ENCODE measurements around the gene BTBD9.

BTBD9 gene

DNA sequence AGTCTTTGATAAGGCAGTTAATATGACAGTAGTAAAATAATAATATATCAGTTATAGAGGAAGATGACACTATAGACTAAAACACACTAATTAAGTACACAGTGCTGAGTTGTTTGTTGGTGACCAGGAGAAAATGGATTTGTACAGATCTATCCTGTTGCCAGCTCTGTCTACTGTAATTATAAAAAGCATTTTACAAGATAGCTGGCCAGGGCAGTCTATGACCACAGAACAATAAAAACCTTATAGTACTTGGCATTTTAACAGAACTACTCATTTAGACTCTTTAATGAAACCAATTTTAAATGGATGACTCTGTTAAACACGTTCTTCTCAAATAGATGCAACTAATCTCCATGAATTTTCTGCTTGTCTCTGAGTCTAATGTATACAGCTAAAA is 367.5 kb downstream of the BTBD9 start:
- no peak for DNase-seq

DNA sequence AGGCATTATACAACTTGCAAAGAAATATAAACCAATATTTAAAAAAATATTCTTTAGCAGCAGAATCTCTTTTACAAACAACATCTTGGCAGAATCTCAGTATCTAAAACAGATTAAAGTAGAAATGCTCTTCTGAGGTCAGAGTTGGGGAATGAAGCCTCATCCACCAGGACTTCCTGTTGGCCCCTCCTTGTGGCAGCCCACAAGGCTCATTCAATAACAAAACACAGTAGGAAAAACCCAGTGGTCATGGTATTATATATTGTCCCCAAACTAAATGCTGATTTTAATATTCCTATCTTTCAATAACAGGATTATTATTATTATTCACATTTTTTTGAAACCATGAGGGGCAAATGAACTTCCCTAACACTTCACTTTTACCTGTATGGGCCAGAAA is 368.6 kb downstream of the BTBD9 start:
- DNase-seq = no peak

DNA sequence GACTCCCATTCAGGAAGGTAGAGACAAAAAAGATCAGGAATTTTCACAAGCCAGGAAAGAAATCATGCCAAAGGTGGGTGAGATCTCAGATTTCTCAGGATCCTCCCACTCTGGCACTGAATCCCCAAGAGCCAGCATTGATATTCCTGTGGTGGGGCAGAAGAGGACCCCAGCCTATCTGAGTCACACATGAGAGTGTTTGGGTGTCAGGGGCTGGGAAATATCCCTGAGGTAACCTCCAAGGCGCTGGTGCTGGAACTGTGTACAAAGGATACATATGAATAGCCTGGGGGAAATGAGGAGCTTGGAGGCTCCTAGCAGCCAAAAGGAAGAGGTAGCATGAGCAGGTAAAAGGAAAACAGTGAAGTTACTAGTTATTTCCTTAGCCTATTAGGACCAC is 369.4 kb downstream of the BTBD9 start:
- DNase-seq = no peak

DNA sequence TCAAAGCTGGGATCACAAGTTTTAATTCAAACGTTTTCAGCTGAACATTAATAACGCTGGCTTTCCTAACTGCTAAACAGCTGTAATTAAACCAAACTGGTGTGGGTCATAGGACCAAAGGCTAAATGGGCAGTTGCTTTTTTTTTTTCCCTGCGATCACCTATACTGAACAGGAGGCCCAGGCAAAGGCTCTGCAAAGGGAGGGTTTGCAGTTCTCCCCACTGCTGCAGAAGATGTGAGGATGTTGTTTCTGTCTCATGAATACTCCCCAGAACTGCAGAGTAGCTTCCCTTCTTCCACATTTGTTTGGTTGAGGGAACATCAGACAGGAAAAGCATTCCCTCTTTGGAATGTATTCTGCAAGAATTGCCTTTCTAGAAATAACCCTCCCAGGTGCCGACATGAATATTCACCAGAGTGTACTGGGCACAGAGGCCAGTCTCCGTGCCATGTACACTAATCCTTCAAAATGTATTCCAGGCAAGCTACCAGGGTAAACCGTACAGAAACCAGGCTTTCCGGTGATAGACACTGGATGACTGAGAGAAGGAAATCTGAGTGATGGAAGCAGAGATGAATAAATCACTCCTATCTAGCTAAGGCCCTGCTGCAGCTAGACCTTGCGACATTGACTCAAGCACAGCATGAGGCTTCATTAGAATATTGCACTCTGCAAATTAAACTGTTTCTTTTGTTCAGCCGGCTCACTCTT is 370.1 kb downstream of the BTBD9 start:
- DNase-seq = no peak

DNA sequence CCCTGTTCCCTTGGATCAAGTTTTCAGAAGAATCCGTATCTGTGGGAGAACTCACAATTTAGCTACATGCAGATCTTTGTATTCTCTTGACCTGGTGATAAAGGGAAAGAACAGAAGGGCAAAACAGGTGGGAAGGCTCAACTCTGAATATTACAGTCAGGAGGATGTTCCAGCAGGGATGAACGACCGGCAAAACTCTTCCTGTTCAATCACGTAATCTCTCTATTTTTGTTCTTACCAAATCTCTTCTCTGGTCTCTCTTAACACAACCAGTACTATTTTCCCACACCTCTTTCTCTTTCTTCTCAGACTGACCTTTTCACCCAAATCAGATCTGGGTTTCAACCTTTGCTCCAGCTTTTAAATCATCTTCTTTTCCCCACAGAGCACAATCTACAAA is 371.4 kb downstream of the BTBD9 start:
- DNase-seq = no peak

DNA sequence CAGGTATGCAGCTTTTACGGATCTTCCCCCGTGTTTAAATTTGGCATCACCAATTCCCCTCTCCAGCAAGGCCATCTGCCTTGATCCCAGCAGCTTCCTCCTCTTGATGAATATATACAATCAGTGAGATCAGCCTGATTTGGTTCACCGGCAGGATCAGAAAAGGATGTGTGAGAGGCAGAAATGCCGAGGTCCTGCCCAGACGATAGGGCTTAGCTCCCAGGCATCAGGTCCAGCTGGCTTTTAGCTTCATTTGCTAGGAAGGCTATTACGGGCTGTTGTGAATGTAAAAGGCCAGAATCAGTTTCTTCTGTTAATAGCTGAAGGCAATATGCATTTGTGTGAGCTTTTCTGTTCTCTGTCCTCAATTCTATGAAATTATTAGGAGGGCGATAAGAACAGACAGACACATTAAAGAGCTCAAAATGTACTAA is 372.8 kb downstream of the BTBD9 start:
- no peak for DNase-seq

DNA sequence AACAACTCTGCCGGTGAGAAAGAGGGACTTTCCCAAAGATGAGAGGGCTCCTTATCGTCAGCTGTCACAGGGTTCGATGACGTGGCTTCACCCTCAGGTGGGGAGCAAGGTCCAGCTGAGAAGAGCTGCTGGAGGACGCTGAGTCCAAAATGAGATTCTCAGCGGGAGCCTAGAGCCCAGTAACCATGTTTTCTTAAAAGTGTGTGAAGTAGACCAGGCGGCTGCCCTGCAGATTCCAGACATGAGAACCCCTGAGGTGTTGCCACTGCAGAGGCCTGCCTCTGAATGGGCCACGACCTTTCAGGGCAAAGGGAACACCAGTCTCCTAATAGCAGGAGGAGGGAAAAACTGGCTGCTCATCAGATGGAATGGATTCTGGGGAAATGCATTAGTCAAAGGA is 375.1 kb downstream of the BTBD9 start:
- DNase-seq = no peak

DNA sequence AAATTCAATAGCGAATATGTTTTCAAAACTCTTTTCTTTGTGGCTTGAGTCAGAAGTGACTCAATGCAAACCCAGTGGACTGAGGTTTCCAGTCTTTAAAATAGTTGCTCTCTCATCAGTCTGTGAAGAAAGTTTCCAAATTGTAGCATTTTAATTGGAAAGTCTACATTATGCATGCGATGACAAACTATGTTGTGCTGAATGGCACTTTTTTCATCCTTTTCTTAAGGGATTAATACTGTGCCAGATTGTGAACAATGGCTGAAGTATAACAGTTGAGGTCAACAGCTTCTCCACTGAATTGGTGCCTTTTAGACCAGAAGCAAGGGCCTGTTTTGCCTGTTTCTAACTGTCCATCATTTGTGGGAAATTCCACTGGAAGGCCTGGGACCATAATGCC is 377.1 kb downstream of the BTBD9 start:
- no peak for DNase-seq

DNA sequence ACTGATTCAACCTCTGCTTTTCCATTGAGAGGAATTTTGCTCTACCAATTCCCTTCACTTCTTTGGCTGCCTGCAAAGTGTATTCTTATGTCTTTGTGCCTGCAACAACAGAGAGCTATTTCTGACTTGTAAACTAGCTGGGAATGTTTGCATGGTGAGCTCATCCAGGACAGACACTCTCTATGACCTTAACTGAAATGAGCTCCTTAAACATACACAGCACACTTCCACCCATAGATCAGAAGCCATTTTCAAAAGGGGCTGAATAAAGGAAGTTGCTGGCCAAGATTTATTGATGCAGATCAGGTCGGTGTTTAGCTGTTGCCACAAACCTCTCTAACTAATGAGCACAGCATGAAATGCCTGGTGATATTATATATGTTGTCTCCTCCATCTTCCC is 377.7 kb downstream of the BTBD9 start:
- no peak for DNase-seq

DNA sequence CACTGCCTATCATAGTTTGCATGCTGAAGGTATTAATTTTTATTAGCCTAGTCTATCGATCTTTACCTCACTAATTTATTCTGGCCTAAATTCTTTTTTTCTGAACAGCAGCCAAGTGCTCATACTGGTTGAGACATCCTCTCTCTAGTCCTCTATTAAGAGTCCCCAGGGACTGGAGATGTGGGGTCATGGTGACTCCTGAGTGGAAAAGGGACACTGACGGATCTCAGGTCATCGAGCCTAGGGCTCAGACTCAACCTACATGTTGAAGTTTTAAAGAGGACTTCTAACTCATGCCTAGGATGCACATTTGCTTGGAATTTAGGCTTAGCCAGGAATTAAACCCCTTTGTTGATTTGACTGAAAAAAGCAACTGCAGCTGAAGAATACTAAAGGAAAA is 378.1 kb downstream of the BTBD9 start:
- DNase-seq = no peak

DNA sequence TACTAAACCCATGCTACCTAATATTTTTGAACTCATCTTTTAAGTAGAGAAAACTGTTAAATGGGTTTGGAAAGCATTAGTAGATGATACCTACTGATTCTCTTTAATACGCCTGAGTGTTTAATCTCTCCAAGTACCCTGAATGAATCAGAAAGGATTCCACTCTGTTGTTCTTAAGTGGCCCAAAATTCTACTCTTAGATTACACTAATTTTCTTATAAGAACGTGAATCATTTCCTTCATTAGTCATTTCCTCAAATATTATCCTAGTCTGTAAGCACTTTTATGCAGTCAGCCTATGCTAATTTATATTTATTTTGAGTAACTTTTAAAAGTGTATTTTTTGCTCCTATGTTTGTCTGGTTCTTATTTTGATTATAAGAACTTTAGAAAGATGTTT is 380.0 kb downstream of the BTBD9 start:
- DNase-seq = no peak

DNA sequence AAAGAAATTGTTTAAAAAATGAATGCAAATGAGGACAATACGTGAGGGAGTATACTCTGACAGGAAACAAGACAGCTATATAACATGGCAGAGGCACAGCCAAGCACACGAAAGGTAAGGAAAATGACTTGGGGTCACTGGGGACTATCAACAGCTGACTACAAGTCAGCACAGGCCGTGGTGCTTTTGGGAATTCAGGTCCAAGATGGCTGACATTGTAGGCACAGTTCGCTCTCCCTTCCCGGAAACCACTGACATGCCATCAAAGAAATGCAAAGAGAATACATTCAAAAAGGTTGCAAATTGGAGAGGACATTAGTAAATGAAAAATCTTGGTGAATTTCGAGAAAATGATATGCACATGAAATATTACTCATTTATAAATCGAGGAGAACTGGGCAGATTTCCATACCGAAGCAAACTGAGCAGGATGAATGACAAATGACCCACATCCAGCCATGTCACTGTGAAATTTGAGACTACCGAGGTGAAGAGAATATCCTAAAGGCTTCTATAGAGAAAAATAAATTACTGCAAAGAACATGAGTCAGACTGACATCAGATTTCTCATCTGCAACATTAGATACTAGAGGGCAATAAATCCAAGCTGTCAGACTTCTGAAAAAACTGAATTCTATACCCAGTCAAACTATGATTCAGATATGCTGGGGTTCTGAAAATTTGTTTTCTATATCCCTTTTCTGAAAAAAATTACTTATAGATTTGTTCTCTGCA is 391.1 kb downstream of the BTBD9 start:
- DNase-seq = no peak

DNA sequence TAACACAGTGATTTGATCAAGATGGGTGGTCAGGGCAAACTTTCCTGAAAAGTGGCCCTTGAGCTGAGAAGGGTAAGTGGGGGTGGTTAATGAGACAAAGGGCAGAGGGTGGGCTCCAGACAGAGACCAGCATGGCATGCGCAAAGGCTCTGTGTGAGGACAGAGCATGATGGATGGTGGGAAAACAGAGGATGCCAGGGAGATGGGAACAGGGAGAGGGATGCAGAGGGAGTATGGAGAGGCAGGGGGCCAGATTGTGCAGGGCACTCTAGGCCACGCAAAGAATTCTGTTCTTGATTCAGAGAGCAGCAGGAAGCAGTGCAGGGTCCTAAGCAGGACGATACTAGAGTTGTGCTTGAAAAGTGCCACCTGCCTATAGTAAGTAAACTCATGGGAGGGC is 394.4 kb downstream of the BTBD9 start:
- DNase-seq = no peak

DNA sequence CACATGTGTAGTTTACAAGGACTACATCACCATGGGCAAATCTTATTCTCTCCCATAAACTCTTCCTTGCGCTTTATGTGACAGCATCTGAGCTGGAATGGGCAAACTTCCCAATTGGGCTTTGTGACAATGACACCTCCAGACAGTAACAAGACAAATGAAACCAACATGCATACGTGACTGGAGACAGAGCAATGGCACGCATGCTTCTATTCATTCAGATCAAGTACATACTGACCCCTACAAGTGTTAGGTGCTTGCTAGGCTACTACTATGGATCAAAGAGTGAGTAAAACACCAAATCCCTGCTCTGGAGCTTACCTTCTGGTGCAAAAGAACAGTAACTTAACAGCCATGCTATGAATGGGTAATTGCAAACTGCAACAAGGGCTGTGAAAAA is 394.9 kb downstream of the BTBD9 start:
- no peak for DNase-seq

DNA sequence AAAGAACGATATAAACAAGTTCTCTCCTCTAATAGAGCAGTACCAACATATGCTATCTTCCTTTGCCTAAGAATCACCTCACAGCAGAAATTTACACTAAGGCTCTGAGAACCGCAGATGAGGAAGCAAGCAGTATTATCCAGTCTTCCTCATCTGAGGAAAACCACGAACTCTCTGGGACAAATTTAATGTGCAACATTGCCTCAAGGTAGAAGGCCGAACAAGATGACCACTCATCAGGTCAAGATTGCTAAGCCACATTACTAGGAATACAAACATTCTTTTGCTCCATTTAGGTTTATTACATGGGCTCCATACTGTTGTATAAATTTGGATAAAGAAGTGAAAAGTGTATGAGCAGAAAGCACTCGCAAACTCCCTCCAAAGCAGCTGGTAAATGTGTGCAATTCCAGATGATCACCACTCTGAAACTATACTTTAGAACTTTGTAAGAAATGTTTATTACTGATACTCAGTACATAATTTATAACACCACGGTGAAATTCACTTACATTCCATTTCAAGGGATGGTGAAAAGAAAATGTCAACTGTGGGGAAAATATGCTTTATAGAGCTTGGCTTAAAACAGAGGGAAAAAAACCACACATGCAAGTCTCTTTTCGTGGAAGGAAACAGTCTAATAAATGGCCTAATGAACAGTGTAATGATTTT is 398.4 kb downstream of the BTBD9 start:
- DNase-seq = no peak

DNA sequence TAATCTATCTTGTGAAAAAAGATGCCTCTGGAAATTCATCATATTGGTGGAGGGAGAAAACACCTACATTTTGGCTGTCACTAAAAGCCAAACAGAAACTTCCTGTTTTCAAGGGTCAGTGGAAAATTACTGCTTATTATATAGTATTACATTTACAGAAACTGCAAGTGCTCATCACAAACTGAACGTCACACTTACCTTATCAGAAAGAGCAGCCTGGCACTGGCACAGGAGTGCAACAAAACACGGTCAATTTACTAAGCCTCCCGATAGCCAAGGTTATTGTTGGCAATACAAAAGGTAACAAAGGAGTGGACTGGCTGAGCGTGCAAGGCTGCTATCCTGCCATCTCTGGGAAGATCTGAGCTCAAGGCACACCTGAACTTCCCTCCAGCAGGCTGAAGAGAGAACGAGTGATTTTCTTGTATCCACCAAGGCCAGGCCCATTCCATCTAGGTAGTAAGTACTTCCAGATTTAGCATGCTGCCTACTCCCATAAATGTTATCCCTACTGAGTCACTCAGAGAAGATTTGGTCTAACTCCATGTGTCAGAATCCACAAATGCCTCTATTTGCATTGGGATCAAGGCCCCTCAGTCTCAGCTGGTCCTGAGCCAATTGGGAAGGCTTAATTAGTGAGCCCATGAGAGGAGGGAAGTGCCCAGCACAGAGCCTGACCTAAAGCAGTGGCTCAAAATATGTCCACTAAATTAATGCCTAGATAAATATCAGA is 399.8 kb downstream of the BTBD9 start:
- DNase-seq = no peak

DNA sequence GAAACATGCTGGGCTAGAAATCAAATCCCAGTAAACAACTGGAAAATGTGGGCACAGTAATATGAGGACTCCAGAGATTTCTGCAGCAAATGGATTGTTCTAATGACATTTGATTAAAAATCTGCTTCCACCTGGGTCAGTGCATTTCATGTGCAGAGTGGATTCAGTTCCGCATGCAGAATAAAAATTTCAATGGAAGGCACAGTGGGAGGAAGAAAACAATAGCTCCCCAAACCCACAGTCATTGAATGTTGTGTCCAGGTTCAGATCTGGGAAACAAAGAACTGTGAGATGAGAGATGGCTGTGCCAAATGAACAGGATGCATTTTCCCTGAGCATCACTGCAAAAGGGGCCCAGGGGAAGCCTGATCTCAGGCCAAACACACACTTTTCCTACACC is 403.1 kb downstream of the BTBD9 start:
- DNase-seq = no peak

DNA sequence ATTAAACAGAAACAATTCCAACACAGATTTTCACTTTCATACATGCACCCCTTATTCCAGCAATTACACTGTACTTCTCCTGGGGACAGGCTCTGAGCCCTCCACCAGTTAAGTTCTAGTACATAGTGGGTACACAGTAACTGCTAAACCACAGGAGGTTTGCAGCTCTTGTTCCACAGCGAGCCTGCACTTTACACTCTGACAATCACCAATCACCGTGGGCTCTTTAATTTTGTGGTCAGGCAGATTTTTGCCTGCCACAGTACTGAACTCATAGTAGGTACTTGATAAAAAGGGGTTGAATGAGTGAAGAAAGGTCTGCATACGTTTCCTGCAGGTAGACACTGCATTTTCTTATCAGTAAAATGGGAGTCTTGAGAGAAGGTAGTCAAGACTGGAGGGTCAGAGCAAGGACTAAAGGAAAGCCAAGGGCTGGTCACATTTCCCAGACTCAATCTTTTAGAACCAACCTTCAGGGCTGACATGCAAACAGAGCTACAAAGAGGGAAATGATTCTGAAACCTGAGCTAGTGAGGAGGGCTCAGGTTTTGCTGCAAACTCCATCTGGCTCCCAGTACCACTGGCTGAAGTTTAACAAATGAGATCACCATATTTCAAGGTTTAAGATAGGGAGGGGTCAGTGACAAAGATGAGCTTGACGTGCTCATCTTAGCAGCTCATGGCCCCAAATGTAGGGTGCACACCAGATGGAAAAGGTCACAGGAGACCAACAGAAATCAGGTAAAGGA is 404.6 kb downstream of the BTBD9 start:
- no peak for DNase-seq

DNA sequence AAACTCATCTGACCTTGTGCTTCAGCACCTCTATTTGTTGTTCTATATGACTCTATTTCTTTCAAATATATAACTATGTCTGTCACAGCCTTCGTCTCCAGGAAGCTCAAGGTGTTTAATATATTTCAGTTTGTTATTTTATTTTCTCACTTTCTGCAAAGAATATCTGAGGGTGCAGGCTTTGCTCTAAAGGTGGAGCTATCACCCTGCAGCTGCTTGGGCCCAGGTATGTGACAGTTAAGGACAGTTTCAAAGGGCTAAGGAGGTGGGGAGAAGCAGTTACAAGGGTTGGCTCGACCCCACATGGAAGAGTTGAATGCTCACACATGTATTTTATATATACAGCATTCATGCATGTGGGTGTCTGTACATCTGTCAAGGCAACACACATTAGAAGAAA is 405.6 kb downstream of the BTBD9 start:
- no peak for DNase-seq

DNA sequence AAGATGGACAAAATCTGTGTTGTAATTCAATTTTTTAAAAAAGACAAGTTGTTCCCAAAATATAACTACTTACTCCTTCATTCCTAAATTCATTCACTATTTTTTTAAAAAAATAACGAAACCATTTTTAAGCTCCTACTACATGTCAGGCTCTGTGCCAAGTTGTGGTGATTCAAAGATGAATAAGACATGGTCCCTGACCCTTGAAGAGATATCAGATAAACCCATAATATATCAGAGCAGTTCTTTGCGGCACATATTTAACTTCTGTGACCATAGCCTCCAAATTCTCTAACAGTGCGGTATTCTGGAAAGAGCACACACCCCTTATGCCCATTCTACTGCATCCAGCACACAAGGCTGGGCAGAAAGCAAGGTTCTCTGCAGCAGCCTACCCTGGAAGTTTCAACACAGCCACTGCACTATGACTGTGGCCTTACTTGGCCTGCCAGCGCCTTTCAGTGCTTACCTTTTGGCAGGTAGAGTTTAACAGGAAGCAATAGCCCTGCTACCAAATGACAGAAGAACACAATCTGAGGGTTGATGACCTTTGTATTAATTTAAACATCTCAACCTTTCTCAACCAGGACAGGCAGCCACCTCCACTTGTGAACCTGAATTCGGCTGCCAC is 406.5 kb downstream of the BTBD9 start:
- no peak for DNase-seq

DNA sequence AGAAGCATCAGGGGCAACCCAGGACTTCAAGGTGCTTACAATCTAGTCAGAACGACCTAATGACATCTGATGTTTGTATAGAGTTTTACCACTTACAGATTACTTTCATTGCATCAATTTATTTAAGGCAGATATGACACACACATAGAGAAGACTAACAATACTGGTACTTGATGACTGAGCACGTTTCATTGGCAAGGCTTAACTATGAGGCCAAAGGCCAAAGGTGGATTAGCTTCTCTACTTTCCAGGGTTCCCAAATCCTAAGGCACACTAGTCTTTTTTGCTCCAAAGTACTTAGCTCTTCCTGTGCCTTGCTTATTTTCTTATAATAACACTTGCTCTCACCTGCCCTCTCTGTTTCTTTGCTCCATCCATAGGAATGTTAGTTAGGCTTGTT is 414.0 kb downstream of the BTBD9 start:
- no peak for DNase-seq

DNA sequence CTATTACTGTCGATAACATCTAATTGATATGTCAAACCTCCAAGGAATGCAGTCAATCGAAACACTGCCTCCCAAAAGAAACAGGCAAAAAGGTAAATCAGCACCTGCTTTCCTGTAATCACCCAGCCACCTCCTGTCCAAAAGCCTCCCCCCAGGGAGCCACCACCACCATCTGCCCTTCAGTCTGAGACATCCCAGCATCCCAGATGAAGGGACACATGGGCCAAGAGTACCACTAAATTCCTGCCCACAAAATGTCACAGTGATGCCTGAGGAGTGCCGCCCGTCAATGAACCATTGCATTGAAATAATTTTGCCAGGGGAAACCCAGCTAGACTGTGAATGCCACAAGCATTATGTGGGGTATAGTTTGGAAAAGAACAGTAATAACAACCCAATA is 418.5 kb downstream of the BTBD9 start:
- DNase-seq = no peak
